Activated CD4-positive, alpha-beta T cell treated with anti-CD3 and anti-CD28 coated beads, Interleukin-2, amount 10 ng/mL, durations not matched to agents 24 days and 14 days (primary cell): Measurements from ENCODE around the gene AKR7A2. TPM values are rescaled to one million over a fixed set of nuclear protein-coding genes. Genes with fewer than 3 reads are reported as not detected.

Experiments
- DNase-seq: peaks from one replicate; pipeline ENCODE4 v3.0.0; 2022
- H3K27ac Mint-ChIP-seq: one replicate; pipeline ENCODE4 v1.8.0; 2022; ENCODE audit warnings: mild to moderate bottlenecking, mixed read lengths
- H3K27me3 Mint-ChIP-seq: one replicate; pipeline ENCODE4 v1.8.0; 2022; ENCODE audit warnings: mixed read lengths
- H3K36me3 Mint-ChIP-seq: one replicate; pipeline ENCODE4 v1.8.0; 2022; ENCODE audit warnings: low read depth, mild to moderate bottlenecking, mixed read lengths
- H3K4me1 Mint-ChIP-seq: one replicate; pipeline ENCODE4 v1.8.0; 2021; ENCODE audit warnings: mixed read lengths
- H3K4me3 Mint-ChIP-seq: one replicate; pipeline ENCODE4 v1.8.0; 2022; ENCODE audit warnings: mild to moderate bottlenecking, moderate library complexity, mixed read lengths
- H3K9me3 Mint-ChIP-seq: one replicate; pipeline ENCODE4 v1.8.0; 2021; ENCODE audit warnings: mixed read lengths
- intact Hi-C: fragments of 100-400 bp; cut with micrococcal nuclease; formaldehyde crosslinking; loops from one replicate; pipeline ENCODE4 v1.15.1; 2023
- total RNA-seq: library from RNA; stranded (reverse); gene quantifications from 2 replicates; pipeline ENCODE4 v1.2.3, GENCODE V29; 2022

AKR7A2 gene
- total RNA-seq, 1 donor from 2014 or later: 35.4 TPM

DNA sequence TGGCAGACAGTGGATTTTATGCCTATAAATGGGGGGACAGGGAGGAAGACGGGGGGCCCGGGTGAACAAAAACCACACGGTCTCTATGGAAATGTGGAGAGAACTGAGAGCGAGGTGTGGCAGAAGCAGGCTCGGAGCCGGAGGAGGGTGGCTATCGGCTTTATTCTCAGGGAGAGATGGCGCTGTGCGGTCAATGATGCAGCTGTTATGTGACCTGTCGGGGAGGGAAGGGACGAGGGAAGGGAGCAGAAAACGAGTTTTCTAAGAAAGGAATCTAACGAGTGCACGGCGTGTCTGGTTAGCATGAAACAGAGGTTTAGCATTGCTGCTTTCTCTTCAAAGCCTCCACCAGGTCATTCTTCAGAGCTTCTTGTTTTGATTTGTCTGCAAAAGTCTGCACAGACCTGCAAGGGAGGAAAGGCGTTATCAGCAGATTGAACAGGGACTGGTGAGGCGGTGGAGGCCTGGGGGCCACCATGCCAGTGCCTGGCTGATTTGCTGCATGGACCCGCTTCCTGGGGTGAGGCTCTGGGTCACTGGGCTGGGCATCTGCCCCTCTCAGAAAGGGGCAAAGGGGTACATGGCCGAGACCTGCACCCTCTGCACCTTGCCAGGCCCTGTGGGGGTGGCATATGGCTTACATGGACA, 27.4 kb upstream of the AKR7A2 start:
- intact Hi-C loops: no loop called here

DNA sequence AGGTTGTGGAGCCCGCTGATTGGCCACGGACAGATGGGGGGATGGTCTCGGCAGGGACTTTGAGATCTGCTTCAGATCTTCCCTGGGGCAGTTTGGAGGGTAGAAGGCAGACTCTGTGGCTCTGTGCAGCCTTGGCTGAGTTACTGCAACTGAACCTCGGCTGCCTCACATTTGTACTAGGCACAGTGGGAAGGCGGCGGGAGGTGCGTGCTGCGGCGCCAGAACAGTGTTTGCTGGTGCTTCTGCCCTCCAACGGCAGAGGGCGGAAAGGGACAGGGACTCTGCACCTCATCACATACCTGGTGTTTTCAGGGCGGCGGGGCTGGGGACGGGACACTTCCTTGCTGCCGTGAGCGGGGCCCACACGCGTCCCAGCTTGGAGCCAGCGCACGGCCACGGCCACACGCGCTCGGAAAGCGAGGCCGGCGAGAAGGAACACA, 26.4 kb upstream of the AKR7A2 start:
- Mint-ChIP-seq H3K27me3 (no peaks in the 10 kb centered on the region), H3K4me1 (peaks cover 17% of the 10 kb centered on the region), H3K4me3 (no peak overlapping the region), H3K9me3 (no peaks in the 10 kb centered on the region), H3K36me3 (peaks cover 26% of the 10 kb centered on the region), H3K27ac (no peak overlapping the region)
- no peak for DNase-seq
- intact Hi-C loops: no loop called here

More for the DNA sequence above, 27.4 kb upstream of the AKR7A2 start:
- Mint-ChIP-seq H3K27ac (no peak overlapping the region), H3K36me3 (peaks cover 26% of the 10 kb centered on the region), H3K4me1 (peaks cover 15% of the 10 kb centered on the region), H3K27me3 (no peaks in the 10 kb centered on the region), H3K4me3 (no peak overlapping the region), H3K9me3 (no peaks in the 10 kb centered on the region)
- no peak for DNase-seq

DNA sequence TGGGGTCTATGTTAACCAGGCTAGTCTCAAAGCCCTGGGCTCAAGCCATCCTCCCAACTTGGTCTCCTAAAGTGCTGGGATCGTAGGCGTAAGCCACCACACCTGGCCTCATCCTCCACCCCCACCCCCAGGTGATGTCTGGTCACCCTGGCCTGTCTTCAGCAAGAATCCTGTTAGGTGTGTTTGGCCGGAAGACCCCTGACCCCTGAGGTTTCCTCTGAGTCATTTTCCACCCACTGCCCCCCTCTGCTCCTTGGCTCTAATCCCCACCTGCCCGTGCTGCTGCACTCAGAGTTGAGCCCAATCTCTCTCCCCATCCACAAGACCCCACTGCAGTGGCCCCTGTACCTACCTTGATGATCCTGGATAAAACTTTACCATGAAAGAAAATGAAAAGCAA, 25.3 kb upstream of the AKR7A2 start:
- DNase-seq: no peak
- no peaks in the 10 kb centered on the region for H3K27me3 Mint-ChIP-seq
- intact Hi-C loops: no loop called here
- H3K36me3 Mint-ChIP-seq: peaks cover 22% of the 10 kb centered on the region
- peak overlapping the region; percentile 30 for H3K27ac Mint-ChIP-seq
- H3K4me1 Mint-ChIP-seq: peaks cover 17% of the 10 kb centered on the region
- H3K9me3 Mint-ChIP-seq: no peaks in the 10 kb centered on the region
- no peak overlapping the region for H3K4me3 Mint-ChIP-seq

GRCh38 chr1:19336543-19336942, 24.6 kb upstream of the AKR7A2 start:
- intact Hi-C loops: no loop called here

DNA sequence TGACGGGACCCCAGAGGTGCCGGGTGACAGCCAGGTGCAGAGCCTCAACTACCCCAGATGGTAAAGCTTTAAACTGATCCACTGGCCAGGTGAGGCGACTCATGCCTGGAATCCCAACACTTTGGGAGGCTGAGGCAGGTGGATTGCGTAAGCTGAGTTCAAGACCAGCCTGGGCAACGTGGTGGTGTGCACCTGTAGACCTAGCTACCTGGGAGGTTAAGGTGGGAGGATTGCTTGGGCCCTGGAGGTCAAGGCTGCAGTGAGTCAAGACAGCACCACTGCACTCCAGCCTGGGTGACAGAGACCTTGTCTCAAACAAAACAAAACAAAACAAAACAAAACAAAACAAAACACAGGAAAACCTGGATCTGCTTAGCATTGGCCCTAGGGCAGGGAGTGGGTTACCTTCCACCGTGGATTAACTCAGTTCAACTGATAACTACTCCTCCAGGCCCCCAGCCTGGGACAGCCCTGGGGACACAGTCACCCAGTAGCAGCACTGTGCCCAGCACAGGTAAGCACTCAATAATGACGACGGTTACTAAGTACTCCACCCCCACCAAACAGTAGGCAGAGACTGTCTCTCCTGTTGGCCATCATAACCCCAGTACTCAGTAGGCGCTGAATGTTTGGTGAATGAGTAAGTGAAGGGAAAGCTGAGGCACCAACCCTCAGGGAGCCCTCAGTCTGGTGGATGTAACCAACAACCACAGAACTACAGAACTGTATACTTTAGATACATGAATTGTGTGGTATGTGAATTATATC, 21.8 kb upstream of the AKR7A2 start:
- Mint-ChIP-seq H3K27me3 (no peaks in the 10 kb centered on the region), H3K27ac (no peak overlapping the region), H3K4me1 (peaks cover 14% of the 10 kb centered on the region)

More at GRCh38 chr1:19336543-19336942, 24.6 kb upstream of the AKR7A2 start:
- Mint-ChIP-seq H3K4me1 (peaks cover 17% of the 10 kb centered on the region), H3K27me3 (no peaks in the 10 kb centered on the region), H3K4me3 (no peak overlapping the region), H3K36me3 (peaks cover 18% of the 10 kb centered on the region), H3K9me3 (no peaks in the 10 kb centered on the region), H3K27ac (peak overlapping the region; percentile 86)
- no peak for DNase-seq

DNA sequence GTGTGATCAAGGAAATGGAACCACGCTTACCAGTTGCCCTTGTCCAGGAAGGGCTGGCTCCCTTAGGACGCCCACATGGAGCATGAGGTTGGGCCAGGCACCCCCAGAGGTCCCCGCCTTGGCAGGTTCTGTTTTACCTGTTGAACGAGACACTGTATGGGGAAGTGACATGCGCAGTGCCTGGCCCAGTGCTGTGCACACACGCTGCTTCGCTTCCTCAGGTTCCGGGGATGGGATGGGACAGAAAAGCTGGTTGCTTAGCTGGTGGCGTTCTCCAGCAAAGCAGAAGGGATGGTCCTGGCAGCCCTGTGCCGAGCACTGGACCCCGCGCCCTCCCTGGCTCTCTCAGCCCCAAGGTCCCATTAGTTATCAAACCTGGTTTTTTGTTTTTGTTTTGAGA, 20.9 kb upstream of the AKR7A2 start:
- Mint-ChIP-seq H3K9me3 (no peaks in the 10 kb centered on the region), H3K4me3 (no peak overlapping the region), H3K4me1 (peaks cover 14% of the 10 kb centered on the region), H3K27me3 (no peaks in the 10 kb centered on the region), H3K36me3 (peaks cover under 1% of the 10 kb centered on the region), H3K27ac (no peak overlapping the region)
- intact Hi-C loops: no loop called here
- DNase-seq: no peak

More for the DNA sequence above, 21.8 kb upstream of the AKR7A2 start:
- H3K9me3 Mint-ChIP-seq: no peaks in the 10 kb centered on the region
- intact Hi-C loops: no loop called here
- DNase-seq: no peak
- H3K36me3 Mint-ChIP-seq: peaks cover 7% of the 10 kb centered on the region
- no peak overlapping the region for H3K4me3 Mint-ChIP-seq

GRCh38 chr1:19331262-19331878, 19.4 kb upstream of the AKR7A2 start:
- H3K4me1 Mint-ChIP-seq: peaks cover 4% of the 10 kb centered on the region
- H3K27ac Mint-ChIP-seq: no peak overlapping the region
- H3K9me3 Mint-ChIP-seq: no peaks in the 10 kb centered on the region
- no peak for DNase-seq
- H3K4me3 Mint-ChIP-seq: no peak overlapping the region
- intact Hi-C loops: no loop called here
- H3K36me3 Mint-ChIP-seq: no peaks in the 10 kb centered on the region
- no peaks in the 10 kb centered on the region for H3K27me3 Mint-ChIP-seq

DNA sequence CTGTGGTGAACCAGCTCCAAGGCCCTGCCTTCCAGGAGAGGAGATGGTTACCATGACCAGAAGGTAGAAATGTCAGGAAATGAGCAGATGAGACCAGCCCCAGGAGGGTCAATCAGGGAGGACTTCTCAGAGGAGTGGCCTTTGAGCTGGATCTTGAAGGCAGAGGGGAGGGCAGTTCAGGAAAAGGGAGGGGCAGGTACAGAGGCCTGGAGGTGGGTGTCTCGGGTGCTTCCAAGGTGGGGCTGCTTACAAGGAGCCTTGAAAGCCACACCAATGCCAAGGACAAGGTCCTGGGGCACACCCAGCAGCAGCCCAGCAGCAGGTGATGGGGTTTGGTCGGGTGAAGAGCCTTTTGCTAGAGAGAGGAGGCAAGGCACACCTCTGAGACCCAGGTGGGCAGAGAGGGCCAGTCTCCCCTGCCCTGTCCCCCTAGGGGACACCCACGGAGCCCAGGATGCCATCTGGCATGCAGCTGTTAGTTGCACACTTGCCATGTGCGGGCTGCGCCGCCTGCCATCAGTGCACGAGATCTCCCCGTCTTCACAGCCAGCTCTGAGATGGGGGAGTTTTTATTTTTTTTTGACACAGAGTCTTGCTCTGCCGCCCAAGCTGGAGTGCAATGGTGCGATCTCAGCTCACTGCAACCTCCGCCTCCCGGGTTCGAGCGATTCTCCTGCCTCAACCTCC, 18.6 kb upstream of the AKR7A2 start:
- H3K27me3 Mint-ChIP-seq: no peaks in the 10 kb centered on the region
- H3K4me3 Mint-ChIP-seq: no peak overlapping the region
- peaks cover 1% of the 10 kb centered on the region for H3K4me1 Mint-ChIP-seq
- no peak overlapping the region for H3K27ac Mint-ChIP-seq
- H3K9me3 Mint-ChIP-seq: no peaks in the 10 kb centered on the region
- no peaks in the 10 kb centered on the region for H3K36me3 Mint-ChIP-seq
- intact Hi-C loops: no loop called here
- DNase-seq: no peak

- Mint-ChIP-seq H3K27ac (no peak overlapping the region), H3K36me3 (no peaks in the 10 kb centered on the region), H3K27me3 (no peaks in the 10 kb centered on the region), H3K4me1 (peaks cover 1% of the 10 kb centered on the region), H3K4me3 (no peak overlapping the region), H3K9me3 (no peaks in the 10 kb centered on the region)
- no peak for DNase-seq
- intact Hi-C loops: no loop called here
These were observed 17.7 kb upstream of the AKR7A2 start for GRCh38 chr1:19329611-19330010.

GRCh38 chr1:19329188-19329587, 17.2 kb upstream of the AKR7A2 start:
- DNase-seq: no peak
- H3K9me3 Mint-ChIP-seq: no peaks in the 10 kb centered on the region
- H3K27me3 Mint-ChIP-seq: no peaks in the 10 kb centered on the region
- peaks cover 1% of the 10 kb centered on the region for H3K4me1 Mint-ChIP-seq
- intact Hi-C loops: no loop called here
- no peaks in the 10 kb centered on the region for H3K36me3 Mint-ChIP-seq
- H3K4me3 Mint-ChIP-seq: no peak overlapping the region
- no peak overlapping the region for H3K27ac Mint-ChIP-seq

DNA sequence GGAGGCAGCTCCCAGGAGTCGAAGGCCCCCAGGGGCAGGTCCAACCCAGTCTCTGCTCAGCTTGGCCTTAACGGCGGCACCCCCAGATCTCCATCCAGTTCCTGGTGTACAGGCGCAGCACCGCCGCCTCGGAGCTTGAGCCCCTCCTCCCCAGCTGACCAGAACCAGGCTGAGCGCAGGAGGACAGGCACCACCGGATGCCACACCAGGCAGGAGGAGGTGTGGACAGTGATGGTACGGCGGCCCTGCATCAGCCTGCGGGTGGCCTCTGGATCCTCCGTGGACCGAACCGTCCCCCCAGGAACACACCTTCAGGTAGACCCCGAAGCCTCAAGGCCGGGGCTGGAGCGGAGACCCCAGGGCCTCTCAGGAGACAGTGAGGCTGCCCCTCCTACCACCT, 16.5 kb upstream of the AKR7A2 start:
- no peak for DNase-seq
- Mint-ChIP-seq H3K36me3 (no peaks in the 10 kb centered on the region), H3K27me3 (no peaks in the 10 kb centered on the region), H3K27ac (no peak overlapping the region), H3K4me3 (no peak overlapping the region), H3K9me3 (no peaks in the 10 kb centered on the region), H3K4me1 (no peaks in the 10 kb centered on the region)
- intact Hi-C loops: no loop called here

DNA sequence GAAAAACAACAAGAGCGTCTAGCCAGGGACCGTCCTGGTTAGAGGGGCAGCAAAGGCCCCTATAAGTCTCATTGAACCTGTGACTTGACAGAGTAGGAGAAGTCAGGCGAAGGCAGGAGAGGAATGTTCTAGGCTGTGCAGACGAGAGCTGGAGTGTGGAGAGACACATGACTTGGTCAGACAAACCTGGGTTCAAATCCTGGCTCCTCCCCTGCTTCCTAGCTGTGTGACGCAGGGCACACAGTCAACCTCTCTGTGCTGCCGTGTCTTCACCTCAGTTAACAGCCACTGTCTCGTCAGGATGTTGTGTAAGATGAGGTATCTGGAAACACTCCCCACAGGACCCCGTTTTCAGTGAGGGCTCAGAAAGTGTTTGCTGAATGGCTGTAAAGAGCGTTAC, 15.8 kb upstream of the AKR7A2 start:
- H3K27ac Mint-ChIP-seq: peak overlapping the region; percentile 56
- no peaks in the 10 kb centered on the region for H3K4me1 Mint-ChIP-seq
- no peaks in the 10 kb centered on the region for H3K36me3 Mint-ChIP-seq
- intact Hi-C loops: no loop called here
- H3K27me3 Mint-ChIP-seq: no peaks in the 10 kb centered on the region
- H3K9me3 Mint-ChIP-seq: no peaks in the 10 kb centered on the region
- no peak overlapping the region for H3K4me3 Mint-ChIP-seq
- no peak for DNase-seq

- Mint-ChIP-seq H3K4me3 (no peak overlapping the region), H3K4me1 (no peaks in the 10 kb centered on the region), H3K9me3 (no peaks in the 10 kb centered on the region), H3K27me3 (no peaks in the 10 kb centered on the region), H3K27ac (no peak overlapping the region), H3K36me3 (no peaks in the 10 kb centered on the region)
- no peak for DNase-seq
- intact Hi-C loops: no loop called here
These were observed 15.4 kb upstream of the AKR7A2 start for GRCh38 chr1:19327301-19327700.

- intact Hi-C loops: no loop called here
- no peak overlapping the region for H3K4me3 Mint-ChIP-seq
- no peak for DNase-seq
- H3K36me3 Mint-ChIP-seq: no peaks in the 10 kb centered on the region
- H3K4me1 Mint-ChIP-seq: no peaks in the 10 kb centered on the region
- H3K27ac Mint-ChIP-seq: no peak overlapping the region
- no peaks in the 10 kb centered on the region for H3K9me3 Mint-ChIP-seq
- no peaks in the 10 kb centered on the region for H3K27me3 Mint-ChIP-seq
These were observed 14.8 kb upstream of the AKR7A2 start for GRCh38 chr1:19326748-19327065.
